Cardiac fibroblast (primary cell): ENCODE measurements around the gene PPM1J.

ENCODE experiments used
- DNase-seq, 2 donors: peaks; one replicate each; pipeline versions ENCODE4 v3.0.0 to v3.0.0-alpha.2; 2010; ENCODE audit warnings: low read depth in 2 of 2
- H3K4me3 ChIP-seq, 2 donors: replicated peaks in 1 of 2; 1 replicate in 1 of 2; 2 replicates in 1 of 2; pipeline ENCODE4 v1.5.1; 2011; ENCODE audit warnings: low read depth in 2 of 2, low read length in 2 of 2, mild to moderate bottlenecking in 2 of 2, moderate library complexity in 1 of 2
- CTCF ChIP-seq: IDR thresholded peaks from one replicate; pipeline ENCODE4 v1.5.1; 2011; ENCODE audit warnings: low read depth, mild to moderate bottlenecking, low read length, inconsistent platforms

The PPM1J gene

DNA sequence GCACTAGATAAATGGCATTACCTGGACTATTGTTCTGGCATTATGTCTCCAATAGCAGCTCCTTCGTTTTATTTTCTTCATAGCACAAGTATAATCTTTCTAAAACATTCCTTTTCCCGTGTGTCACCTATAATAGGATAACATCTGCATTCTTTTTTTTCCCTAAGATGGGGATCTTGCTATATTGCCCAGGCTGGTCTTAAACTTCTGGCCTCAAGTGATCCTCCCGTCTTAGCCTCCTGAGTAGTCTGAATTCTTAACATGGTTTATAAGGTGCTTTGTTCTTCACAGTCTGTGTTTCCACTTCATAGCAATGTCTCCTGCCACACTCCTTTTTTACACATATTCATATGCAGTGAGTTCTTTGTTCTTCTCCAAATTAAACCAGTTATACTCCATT lies 49.3 kb downstream of the PPM1J start:
- DNase-seq = no peak
- no peak for TF ChIP-seq CTCF
- no peak overlapping the region for H3K4me3 ChIP-seq
